Measurements from ENCODE around the gene ETV3.

ETV3 gene

DNA sequence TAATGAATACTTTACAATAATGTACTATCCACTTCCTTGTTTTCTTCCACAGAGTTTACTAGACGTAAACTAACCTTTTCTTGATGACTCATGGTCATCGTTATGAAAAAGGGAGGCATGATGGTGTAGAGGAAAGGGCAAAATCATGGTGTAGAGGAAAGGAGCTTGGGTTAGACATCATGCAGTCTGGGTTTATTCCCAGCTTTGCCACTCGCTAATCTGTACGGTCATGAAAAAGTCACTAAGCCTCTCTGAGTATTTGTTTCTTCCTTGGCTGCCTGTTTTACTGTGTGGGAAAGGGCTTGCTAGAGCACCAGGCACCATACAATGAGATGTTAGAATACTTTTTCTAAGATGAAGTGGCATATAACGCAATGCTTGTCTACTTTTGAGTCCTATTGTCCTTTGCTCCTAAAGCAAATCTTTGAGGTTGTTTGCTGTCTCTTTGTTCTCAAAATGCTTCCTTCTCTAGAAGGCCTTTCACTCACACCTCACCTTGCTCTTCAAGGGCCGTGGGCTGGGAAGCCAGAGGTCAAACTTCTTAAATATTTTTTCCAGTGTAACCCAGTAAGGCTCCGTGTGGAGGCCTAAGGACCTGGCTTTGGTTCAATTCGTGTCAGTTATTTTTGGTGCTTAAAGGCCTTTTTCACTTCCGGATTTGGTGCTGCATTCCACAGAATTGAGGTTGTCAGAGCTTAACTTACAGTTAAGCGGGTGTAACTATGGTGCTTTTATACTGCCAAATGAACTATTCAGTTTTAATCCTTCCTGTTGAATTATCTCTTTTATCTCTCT, 9.9 kb upstream of the ETV3 start:
- TF ChIP-seq, protein P1, sequence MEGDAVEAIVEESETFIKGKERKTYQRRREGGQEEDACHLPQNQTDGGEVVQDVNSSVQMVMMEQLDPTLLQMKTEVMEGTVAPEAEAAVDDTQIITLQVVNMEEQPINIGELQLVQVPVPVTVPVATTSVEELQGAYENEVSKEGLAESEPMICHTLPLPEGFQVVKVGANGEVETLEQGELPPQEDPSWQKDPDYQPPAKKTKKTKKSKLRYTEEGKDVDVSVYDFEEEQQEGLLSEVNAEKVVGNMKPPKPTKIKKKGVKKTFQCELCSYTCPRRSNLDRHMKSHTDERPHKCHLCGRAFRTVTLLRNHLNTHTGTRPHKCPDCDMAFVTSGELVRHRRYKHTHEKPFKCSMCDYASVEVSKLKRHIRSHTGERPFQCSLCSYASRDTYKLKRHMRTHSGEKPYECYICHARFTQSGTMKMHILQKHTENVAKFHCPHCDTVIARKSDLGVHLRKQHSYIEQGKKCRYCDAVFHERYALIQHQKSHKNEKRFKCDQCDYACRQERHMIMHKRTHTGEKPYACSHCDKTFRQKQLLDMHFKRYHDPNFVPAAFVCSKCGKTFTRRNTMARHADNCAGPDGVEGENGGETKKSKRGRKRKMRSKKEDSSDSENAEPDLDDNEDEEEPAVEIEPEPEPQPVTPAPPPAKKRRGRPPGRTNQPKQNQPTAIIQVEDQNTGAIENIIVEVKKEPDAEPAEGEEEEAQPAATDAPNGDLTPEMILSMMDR (IDR thresholded peaks at IDR 0.05; ENCODE audit: low read depth, low read length) = no peak
- DNase-seq (ENCODE audit: low read depth, low spot score) = no peak

DNA sequence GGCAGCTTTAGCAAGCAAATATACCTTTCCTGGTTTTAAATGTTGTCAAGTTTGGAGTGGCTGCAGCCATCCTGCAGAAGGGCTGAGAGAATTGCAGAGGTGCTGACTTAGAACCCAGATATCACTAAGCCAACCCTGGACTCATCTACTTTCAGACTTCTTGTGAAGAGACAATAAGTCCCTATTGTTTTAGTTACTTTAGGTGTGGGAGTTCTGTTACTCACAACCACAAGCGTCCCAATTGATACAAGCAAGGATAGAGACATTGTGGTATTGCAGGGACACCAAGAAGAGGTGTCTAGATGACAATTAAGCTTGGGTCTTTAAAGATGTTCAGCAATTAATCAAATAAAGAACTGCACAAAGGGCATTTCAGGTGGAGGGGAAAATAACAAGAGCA, 8.8 kb upstream of the ETV3 start:
- in situ Hi-C loops (cut with HindIII; ENCODE audit: low sequenced_read_pairs) = no loop called here
- TF ChIP-seq, protein P1 (IDR thresholded peaks at IDR 0.05; ENCODE audit: low read depth, low read length) = no peak

More for the DNA sequence above, 9.9 kb upstream of the ETV3 start:
- in situ Hi-C loops (cut with HindIII; ENCODE audit: low sequenced_read_pairs) = no loop called here
- no peak overlapping the region for H3K4me3 ChIP-seq (ENCODE audit: low read depth, low read length)

DNA sequence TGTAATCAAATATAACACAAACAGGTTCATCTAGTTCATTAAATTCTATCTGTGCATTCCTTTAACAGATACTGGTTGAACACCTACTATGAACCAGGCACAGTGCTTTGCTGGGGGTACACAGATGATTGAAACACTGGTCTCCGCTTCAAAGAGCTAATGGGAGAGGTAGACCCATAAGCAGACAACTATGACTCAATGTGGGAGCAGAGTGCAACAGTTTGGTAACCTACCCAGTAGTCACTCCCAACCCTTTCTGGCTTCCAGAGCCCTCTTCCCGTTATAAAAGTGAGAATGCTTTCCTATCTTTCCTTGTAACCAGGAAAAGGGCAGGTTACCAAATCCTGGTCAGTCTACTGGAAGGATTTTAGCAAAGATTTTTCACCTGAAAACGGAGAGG, 8.0 kb upstream of the ETV3 start:
- H3K4me3 ChIP-seq (ENCODE audit: low read depth, low read length) = no peak overlapping the region
- no peak for DNase-seq (ENCODE audit: low read depth, low spot score)
- in situ Hi-C loops (cut with HindIII; ENCODE audit: low sequenced_read_pairs) = no loop called here

More for the DNA sequence above, 8.8 kb upstream of the ETV3 start:
- no peak for DNase-seq (ENCODE audit: low read depth, low spot score)
- no peak overlapping the region for H3K4me3 ChIP-seq (ENCODE audit: low read depth, low read length)

DNA sequence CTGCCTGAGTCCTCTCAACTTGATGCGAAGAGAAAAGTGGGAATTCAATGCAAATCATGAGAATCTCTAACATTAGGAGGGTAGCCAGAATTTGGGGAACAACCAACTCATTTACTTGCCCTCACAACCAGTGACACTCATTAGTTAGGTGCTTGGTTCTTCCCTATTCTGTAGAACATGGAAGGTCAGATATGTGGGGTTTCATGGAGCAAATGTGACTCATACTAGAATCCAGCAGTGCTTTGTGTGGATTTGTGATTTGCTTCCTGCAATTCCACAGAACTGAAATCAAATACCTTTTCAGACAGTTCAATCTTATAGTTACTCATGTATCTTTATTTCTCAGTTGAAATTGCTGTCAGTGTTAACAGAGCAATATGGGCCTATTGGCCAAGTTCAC, 6.9 kb upstream of the ETV3 start:
- in situ Hi-C loops (cut with HindIII; ENCODE audit: low sequenced_read_pairs) = no loop called here
- H3K4me3 ChIP-seq (ENCODE audit: low read depth, low read length) = no peak overlapping the region
- no peak for DNase-seq (ENCODE audit: low read depth, low spot score)
- TF ChIP-seq, protein P1 (IDR thresholded peaks at IDR 0.05; ENCODE audit: low read depth, low read length) = no peak

More for the DNA sequence above, 8.0 kb upstream of the ETV3 start:
- TF ChIP-seq, protein P1 (IDR thresholded peaks at IDR 0.05; ENCODE audit: low read depth, low read length) = no peak

DNA sequence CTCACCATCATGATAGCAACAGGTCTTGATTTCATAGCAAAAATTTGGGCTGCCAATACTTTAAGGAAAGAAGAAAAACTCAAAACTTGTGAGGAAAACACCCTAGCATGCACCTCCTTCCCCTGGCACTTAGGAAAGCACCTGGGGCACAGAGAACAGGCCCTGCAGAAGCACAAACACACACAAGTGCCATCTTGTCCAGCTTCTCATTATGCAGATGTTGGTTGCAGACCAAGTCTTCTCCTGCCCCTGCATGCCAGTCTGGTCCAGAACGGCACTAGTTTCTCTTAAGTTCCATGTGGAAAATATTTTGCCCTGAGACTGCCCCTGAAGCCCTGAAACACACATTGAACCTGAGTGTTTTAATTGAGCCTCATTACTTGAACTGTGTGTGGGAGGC, 6.3 kb upstream of the ETV3 start:
- TF ChIP-seq, protein P1 (IDR thresholded peaks at IDR 0.05; ENCODE audit: low read depth, low read length) = no peak
- no peak overlapping the region for H3K4me3 ChIP-seq (ENCODE audit: low read depth, low read length)
- in situ Hi-C loops (cut with HindIII; ENCODE audit: low sequenced_read_pairs) = no loop called here
- DNase-seq (ENCODE audit: low read depth, low spot score) = no peak

DNA sequence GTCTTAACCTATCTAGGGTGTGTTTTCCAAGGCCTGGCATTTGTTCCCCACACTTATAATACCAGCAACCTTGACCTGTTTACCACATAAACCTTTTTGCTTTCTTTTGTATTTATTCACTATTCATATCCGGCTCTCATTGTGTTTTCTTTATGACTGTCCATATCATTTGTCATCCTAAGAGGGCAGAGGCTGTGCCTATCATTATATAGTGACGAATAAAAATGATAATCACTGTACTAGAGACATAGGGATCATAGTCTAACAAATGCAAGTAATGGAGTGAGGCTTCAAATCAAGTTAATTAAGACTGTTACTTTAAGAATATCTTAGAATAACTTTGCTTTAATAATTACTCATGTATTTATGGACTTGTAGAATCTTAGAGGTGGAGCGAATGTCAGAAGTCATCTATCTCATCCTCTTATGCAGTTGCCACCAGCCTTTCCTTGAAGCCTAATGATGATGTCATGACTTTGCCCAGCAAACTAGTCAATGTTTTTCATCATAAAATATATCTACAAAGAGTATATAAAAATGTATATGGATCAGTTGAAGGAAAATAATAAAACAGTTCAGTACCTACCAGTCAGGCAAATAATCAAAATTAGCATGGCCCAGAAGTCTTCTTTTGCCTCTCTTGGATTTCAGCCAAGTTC, 4.7 kb upstream of the ETV3 start:
- TF ChIP-seq, protein P1 (IDR thresholded peaks at IDR 0.05; ENCODE audit: low read depth, low read length) = no peak
- DNase-seq (ENCODE audit: low read depth, low spot score) = no peak
- in situ Hi-C loops (cut with HindIII; ENCODE audit: low sequenced_read_pairs) = no loop called here
- no peak overlapping the region for H3K4me3 ChIP-seq (ENCODE audit: low read depth, low read length)
